MV-4-11 (cell line): Measurements from ENCODE around the gene PAWR.
"Not testable (repeated sequence)": the region's sequence is repeated elsewhere in the genome, so short reads cannot be mapped to it uniquely, and the experiment has no call there.

Experiments used
- DNase-seq: peaks from one replicate; lab custom pipeline; 2025; lab: John Stamatoyannopoulos, UW

The PAWR gene

DNA sequence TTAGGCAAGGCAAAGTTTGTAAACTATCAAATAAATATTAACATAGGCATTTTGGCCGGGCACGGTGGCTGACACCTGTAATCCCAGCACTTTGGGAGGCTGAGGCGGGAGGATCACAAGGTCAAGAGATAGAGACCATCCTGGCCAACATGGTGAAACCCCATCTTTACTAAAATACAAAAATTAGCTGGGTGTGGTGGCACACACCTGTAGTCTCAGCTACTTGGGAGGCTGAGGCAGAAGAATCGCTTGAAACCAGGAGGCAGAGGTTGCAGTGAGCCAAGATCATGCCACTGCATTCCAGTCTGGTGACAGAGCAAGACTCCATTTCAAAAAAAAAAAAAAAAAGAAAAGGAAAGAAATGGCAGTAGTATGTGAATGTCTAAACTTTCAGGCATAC, 43.9 kb downstream of the PAWR start:
- not testable (repeated sequence) for DNase-seq

DNA sequence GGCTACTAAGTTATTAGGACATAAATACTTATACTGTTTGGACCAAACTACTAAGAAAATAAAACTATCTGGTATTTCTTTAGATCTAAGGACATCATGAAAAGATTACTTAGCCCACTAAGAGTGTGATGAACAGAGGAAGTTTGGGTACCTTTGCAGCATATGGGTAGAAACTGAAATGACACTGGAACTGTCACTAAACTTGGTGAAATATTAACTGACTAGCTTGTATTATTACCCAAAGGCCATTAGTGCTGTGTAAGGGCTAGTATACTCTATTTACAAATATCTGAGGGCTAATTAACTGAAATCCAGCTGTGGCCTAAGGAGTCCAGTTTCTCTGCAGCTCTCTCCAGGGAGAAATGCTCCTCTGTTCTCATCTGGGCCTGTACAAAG, 45.5 kb downstream of the PAWR start:
- DNase-seq = no peak

DNA sequence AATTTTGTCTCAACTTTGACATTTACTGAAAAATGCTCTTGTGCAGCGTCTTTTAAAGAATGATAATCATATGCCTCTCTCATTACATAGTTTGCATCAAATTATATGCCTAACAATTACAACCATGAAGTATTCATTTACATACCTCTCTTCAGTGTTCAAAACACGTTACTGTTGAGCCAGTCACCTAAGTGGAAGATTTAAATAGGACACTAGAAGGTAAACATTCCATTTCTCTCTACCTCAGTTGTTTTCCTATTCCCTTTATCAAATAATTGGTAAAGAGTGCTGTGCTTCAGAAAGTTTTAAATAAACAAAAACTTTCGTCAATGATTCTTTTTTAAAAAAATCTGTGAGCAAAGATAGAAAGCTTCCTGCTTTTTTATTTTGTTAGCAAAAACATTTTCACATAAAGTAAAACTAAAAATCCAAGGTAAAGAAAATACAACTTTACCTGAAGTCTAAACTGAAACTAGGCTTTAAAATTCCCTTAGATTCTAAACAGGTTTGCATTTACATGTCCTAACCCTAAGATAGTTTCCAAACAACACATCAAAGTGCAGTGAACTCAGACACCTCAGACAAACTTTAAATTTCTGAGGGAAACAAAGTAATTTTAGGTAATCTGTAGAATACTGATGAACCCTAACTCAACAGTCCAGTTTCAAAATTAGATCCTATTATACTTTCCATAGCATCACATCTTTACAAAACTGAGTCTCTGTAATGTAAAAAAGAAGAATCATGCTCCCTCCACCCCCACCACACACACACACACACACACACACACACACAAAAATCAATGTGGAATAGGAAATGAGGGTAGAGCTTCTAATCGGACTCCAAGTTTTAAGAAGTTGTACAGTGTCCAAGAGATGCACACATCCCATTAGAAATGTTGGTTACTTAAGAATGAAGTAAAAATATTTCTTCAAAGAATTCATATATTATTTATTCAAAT, 46.2 kb downstream of the PAWR start:
- DNase-seq = no peak

DNA sequence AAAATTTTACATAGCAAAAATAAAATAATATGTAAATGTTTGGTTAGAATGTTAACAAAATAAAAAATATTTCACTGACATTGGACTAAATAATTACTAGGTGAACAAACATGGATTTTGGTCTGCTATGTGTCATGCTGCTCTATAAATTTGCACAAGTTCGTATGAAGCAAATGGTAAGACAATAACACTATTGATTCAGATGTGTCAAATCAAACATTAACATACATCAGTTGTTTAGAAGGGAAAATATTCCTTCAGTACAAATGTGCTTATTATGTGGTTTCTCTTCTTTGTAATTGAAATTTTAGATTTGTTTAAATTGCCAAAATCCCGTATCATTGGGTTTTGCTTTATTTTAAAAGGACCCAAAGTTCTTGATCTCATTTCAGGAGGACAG, 46.9 kb downstream of the PAWR start:
- DNase-seq = no peak

DNA sequence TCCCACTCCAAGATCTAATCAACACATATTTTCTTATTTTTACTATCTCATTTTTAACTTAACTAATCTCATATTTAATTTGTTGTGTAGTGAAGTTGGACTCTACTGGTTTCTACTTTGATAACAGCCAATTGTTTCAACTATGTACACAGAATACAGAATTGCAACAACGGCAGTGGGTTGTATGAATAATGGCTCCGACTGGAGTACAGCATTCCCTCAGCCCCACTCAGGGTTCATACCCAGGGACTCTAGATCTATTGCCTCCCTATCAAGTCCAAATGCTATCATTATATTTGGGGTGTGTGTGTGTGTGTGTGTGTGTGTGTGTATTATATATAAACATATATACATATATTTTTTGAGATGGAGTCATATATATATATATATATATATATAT, 52.3 kb downstream of the PAWR start:
- DNase-seq = no peak

DNA sequence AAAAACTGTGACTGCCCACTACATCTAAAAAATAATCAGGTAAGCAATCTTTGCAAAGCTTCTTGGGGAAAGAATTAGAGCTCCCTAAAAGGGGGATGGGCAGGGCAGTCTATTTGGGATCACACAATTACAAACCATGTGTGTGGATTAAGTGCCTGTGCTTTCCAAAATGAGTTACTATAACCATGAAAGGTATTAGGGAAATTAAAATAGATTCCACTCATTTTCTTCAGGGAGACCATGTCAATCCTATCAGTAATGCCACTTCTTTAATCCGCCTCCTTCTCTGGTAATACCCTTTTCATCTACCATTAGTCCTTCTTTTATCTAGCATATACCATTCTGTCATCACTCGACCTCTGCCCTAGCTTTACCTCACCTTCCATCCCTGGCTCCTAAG, 53.7 kb downstream of the PAWR start:
- no peak for DNase-seq

DNA sequence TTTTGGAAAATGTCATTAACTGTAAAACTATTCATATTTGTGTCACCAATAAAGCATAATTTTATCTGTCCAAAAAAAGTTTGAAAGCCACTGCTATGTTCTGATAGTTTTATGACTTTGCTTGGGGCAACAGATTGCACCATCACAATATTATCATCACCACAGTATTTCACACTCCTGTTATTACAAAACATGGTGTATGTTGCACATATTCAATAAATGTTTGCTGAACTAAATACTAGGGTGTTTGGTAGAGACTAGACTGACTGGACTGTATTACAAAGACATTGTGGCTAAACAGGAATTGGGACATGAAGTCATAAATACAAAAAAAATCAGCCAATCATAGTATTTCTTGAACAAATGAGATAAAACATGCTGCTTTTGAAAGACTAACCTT, 55.1 kb downstream of the PAWR start:
- no peak for DNase-seq

DNA sequence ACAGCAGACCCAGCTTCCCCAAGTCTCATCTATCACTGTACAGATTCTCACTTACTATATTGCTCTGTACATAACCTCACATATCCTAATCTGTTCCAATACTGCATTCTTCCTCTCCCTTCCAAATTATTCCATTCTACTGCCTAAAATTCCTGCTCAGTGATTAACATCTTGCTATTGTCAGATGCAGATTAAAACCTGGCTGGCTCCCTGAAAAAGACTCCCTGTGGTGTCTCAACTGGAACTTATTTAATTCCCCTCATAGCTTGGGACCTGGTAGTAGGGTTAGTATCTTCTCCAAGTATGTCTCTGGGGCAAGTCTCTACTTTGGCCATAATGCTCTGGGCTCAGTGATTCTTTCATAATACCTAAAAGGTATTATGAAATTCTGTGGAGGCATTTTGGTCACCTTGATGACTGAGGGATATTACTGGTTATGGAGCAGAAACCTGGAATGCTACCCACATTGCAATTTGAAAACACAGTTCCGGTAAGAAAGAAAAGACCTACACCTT, 55.8 kb downstream of the PAWR start:
- DNase-seq = no peak

DNA sequence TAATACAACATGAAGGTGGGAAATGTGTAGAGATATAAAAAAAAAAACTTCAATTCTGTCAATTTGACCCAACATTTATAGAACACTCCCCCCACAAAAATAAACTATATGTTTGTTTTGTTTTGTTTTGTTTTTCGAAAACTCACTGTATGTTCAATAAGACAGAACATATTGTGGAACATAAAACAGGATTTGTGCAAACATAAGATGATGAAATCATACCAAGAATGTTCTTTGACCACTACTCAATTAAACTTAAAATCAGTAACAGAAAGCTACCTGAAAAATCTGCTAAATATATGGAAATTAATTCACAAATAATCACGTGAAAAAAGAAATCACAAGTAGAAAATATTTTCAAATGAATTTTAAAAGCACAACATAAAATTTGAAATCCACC, 61.2 kb downstream of the PAWR start:
- DNase-seq = no peak

DNA sequence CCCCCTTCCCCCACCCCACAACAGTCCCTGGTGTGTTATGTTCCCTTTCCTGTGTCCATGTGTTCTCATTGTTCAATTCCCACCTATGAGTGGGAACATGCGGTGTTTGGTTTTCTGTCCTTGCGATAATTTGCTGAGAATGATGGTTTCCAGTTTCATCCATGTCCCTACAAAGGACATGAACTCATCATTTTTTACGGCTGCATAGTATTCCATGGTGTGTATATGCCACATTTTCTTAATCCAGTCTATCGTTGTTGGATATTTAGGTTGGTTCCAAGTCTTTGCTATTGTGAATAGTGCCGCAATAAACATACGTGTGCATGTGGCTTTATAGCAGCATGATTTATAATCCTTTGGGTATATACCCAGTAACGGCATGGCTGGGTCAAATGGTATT, 64.0 kb downstream of the PAWR start:
- not testable (repeated sequence) for DNase-seq

DNA sequence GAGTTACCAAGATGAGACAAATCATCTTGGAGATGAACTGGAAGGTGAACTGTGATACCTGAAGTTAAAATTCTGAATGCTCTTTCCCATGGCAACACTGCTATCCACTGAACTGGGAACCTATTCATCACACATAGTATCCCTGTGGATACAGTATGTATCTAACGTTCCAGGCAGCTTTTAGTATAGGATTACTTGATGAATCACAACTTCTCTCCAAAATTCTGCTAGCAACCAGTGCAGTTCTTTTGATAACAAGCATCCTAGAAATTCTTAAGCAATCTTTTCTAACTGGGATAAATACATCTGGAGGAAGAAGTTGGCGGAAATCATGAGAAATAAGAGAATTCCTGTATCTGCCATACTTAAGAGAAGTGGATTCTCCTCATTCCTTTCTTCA, 66.4 kb downstream of the PAWR start:
- DNase-seq = no peak

DNA sequence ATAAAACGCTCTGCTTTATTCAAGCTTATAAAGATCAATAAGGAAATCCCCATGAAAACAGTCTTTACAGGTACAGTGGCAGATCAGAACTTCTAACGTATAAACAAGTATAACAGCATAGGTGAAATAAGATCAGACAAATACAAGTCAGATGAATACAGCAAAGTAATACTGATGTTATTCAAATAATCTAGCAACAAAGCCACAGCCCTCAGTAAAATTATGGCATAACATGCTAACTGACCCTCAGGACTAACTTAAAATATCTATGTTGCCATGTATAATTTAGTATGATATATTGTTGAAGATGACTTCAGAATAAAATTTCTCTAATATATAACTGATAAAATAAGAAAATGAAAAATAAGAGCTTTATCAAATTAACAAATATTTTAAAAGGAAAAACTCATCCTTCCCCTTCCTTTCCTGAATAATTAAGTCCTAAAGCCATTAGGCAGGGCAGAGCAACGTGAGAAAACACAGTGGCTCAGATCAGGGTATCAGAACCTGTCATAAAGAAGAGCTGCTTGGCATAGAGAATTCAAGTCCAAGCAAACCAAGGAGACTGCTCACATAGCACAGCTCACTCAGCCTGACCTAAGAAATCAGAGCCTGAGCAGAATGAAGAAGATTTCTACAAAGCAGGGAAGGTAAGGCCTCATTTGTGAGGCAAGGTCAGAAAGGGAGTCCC, 70.7 kb downstream of the PAWR start:
- DNase-seq = no peak

DNA sequence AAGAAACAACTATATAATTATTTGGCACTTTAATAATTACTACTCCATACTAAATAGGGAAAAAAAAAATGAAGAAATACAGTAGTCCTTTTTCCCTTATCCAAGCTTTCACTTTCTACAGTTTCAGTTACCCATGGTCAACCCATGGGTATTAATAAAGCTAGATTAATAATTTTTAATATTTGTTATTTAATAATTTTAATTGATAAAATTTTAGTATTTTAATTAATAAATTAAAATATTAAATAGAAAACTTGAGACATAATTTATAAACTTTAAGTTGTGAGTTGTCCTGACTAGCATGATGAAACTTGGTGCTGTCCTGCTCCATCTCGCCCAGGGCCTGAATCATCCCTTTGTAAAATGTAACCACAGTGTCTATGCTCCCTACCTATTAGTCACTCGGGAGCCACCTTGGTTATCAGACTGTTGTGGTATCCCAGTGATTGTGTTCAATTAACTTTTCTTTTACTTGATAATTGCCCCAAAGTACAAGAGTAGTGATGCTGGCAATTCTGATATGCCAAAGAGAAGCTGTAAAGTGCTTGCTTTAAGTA, 71.8 kb downstream of the PAWR start:
- DNase-seq = no peak

DNA sequence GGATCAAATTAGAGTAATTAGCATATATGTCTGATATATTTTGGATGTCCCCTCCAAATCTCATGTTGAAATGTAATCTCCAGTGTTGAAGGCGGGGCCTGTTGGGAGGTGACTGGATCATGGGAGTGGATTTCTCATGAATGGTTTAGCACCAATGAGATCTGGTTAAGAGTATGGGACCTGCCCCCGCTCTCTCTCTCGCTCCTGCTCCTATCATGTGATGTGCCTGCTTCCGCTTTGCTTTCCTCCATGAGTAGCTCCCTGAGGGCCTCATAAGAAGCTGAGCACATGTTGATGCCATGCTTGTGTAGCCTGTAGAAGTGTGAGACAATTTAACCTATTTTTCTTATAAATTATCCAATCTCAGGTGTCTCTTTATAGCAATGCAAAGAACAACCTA, 73.1 kb downstream of the PAWR start:
- no peak for DNase-seq

DNA sequence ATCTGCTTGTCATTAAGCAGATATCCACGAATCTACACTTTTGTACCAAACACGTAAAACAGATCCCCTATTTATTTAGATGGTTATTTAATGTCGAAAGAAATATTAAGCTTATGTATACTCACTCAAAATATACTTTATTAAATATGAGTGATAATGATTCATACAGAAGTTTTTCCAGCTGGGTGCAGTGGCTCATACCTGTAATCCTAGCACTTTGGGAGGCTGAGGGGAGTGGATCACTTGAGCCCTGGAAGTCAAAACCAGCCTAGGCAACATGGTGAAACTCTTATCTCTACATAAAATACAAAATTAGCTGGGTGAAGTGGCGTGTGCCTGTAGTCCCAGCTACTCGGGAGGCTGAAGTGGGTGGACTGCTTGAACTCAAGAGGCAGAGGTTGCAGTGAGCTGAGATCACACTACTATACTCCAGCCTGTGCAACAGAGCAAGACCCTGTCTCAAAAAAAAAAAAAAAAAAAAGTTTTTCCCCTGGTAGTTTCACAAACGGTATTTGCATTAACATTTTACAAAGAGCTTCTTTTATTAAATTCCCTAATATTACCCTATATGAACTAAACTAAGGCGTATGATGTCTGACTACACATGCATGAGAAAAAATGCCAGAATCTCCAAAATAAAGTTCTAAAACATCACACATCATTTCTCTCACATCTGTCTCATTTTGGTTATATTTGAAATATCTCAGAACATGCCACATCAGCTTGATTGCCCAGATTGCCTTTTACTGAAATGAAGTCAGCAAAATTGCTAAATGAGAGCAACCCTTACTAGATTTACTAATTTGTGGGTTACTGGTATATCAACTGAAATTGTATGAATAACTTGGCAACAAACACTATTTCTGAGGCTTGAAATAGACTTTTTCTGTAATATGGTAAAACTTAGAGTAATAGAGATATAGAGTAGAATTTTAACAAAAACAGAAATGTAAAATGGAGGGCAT, 74.9 kb downstream of the PAWR start:
- DNase-seq = no peak

DNA sequence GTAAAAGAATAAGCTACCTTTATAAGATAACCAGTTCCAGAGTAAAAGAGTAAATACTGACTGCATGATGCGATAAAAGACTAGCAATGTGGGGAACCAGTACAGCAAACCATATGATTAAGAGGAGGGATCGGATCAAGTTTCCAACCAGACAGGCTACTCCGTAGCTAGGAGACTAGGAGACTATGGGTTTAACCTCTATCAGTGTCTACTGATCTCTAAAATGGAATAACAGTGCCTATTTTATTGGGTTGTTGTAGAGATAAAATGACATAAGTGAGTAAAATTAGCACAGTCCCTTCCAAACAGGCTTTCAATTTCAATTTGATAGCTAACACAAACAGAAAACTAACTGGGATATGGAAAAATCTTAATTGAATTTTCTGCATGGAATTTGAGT, 76.0 kb downstream of the PAWR start:
- no peak for DNase-seq

DNA sequence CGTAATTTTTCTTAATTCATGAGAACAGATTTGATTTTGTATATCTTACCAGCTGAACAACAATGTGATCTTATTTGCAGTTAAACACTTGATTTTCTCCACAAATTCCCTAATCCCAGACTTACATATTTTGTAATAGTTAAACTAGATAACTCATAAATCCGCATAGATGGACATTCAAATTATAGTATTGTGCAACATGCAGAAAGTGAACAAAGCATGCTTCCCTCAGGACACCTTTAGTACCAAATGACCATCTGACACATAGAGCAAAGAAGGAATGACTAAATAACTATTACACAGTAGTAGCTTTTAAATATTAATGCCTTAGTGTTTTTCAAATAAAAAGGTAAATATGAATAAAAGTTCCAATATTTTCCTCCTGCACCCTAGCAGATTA, 88.9 kb downstream of the PAWR start:
- no peak for DNase-seq

DNA sequence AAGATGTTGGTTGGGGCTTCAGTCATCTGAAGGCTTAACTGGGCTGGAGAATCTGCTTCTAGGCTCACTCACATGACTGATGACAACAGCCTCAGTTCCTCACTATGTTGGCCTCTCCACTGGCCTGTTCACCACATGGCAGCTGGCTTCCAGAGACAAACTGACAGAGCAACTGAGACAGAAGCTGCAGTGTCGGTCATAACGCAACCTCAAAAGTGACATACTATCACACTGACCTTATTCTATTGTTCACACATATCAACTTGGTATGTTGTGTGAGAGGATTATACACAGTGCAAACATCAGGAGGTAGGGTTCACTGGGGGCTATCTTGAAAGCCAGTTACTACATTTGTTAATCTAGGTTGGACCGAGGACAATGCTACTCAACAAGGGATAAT, 92.9 kb downstream of the PAWR start:
- no peak for DNase-seq

DNA sequence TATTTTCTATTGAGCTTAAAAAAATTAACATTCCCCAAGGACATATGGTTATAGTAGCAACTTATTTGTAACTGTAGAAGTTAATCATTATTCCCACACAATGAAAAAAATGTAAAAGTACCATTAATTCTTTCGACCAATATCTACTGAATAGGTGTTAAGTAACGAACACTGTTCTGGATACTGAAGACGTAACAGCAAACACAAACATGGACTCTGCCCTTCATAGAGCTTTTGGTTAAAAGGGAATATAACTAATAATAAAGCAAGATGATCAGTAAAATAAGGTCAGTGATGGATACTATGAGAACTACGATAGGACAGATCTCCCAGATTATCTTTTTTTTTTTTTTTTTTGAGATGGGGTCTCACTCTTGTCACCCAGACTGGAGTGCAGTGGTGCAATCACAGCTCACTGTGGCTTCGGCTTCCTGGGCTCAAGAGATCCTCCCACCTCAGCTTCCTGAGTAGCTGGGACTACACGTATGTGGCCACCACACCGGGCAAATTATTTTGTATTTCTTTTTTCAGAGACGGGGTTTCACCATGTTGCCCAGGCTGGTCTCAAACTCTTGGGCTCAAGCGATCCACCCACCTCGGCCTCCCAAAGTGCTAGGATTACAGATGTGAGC, 93.9 kb downstream of the PAWR start:
- DNase-seq = no peak

DNA sequence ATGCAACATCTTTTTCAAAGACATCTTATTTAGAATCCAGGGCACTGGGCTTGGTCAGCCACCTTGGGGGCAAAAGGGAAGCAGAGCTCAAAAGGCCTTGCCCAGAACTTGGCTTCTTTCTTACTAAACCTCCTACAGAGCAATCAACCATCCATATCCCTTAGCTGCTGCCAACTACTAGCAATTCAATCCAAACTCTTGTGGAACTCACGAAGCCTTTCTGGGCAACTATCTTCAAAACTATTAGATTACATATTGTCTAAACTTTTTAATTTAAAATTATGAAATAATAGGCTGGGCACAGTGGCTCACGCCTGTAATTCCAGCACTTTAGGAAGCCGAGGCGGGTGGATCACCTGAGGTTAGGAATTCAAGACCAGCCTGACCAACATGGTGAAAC, 95.5 kb downstream of the PAWR start:
- DNase-seq = no peak

DNA sequence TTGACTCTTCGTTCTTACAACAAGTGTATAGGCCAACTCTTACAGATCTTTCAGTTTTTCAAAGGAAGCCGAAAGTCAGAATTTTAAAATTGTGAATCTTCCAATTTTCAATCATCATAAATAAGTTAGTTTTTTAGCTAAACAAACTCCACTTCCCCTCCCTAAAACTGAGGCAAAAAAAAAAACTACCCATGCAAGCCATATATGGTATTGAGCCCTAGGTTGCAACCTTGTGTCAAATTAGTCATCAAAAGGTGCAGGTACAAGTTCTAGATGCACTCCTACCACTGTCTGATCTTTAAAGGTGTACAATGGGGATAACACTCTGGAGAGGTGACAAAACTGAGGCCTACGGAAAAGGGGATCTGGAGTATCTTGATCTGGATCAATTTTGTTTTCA, 97.9 kb downstream of the PAWR start:
- no peak for DNase-seq
